ENCODE results near the gene PPP2R2D.

The PPP2R2D gene

DNA sequence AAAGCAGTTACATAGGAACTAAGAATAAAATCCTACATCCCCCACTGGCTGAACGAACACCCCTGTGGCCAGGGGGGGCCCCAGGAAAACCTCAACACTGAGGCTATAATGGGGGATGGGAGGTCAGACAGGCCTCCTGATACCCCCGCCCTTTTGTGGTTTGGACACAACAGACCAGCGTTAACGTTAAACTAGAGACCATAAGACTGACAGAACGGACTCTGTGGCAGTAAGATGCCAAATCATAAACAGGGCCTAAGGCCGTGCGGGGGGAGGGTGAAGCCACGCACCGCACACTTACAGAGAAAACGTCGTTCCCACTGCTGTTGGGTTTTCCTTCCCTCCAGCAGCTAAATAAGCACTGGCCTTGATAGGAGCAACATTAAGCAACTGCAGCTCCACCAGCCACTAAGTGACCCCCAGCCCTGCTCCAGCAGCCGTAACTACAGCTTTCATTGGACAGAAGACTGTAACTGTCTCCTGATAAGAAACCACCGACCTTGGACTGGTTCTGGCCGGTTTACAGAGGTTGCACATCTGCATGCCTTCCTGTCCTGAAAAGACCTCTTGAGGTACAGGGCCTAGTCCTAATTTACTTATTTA, 3.4 kb upstream of the PPP2R2D start:
- no peak overlapping the region for H2BK5ac ChIP-seq (ENCODE audit: low read length)
- no peak overlapping the region for H2BK120ac ChIP-seq (ENCODE audit: low read depth, low read length)
- H3K4ac ChIP-seq (ENCODE audit: low read length) = no peak overlapping the region
- H4K8ac ChIP-seq (ENCODE audit: low read depth, low read length) = no peak overlapping the region
- H3K23ac ChIP-seq (ENCODE audit: low read depth, low read length, poor library complexity) = no peak overlapping the region
- no peaks in the 10 kb centered on the region for H3K9me3 ChIP-seq (replicated peaks in 1 of 2; ENCODE audit: control insufficient read depth in 2 of 2, insufficient read depth in 1 of 2, low read depth in 1 of 2, low read length in 2 of 2)
- no peak overlapping the region for H3K18ac ChIP-seq (ENCODE audit: low read length)
- no CpG with 5 or more reads among the region's 14 CpGs for WGBS, 2 donors (ENCODE audit: extremely low coverage in 2 of 2, insufficient read length in 2 of 2, insufficient replicate concordance in 1 of 2)
- H4K91ac ChIP-seq (ENCODE audit: low read depth, low read length, poor library complexity) = no peak overlapping the region
- DNase-seq (ENCODE audit: low spot score) = no peak
- peaks cover 0 to under 1% of the 10 kb centered on the region in 2 donors for H3K36me3 ChIP-seq (replicated peaks in 1 of 2; ENCODE audit: control insufficient read depth in 2 of 2, insufficient read depth in 2 of 2, low read length in 2 of 2)
- H3K4me1 ChIP-seq (ENCODE audit: control insufficient read depth in 2 of 2, insufficient read depth in 1 of 2, low read depth in 1 of 2, low read length in 2 of 2) = peaks cover 4 to 8% of the 10 kb centered on the region in 2 donors
- H3K9ac ChIP-seq (ENCODE audit: low read depth, low read length, poor library complexity) = no peak overlapping the region
- no peak overlapping the region for H3K4me2 ChIP-seq (ENCODE audit: insufficient read depth, low read length, poor library complexity, severe bottlenecking)
- no peak overlapping the region for H3K27ac ChIP-seq (replicated peaks; ENCODE audit: low read length)
- H2BK15ac ChIP-seq (ENCODE audit: low read length) = no peak overlapping the region
- no peak overlapping the region for H2BK12ac ChIP-seq (ENCODE audit: low read length)
- H3K14ac ChIP-seq (ENCODE audit: low read length) = no peak overlapping the region
- H3K79me1 ChIP-seq (ENCODE audit: low read depth, low read length) = peaks cover 3% of the 10 kb centered on the region
- H2AK5ac ChIP-seq (ENCODE audit: low read depth, low read length) = no peak overlapping the region
- H2AFZ ChIP-seq (ENCODE audit: low read length) = peak overlapping the region; percentile 51
- peaks cover 0 to 46% (median 16%) of the 10 kb centered on the region in 3 experiments for H3K27me3 ChIP-seq (ENCODE audit: control insufficient read depth in 3 of 3, insufficient read depth in 3 of 3, low read depth in 1 of 3, low read length in 3 of 3)
- no peak overlapping the region for H3K4me3 ChIP-seq (ENCODE audit: low read length in 2 of 2)

DNA sequence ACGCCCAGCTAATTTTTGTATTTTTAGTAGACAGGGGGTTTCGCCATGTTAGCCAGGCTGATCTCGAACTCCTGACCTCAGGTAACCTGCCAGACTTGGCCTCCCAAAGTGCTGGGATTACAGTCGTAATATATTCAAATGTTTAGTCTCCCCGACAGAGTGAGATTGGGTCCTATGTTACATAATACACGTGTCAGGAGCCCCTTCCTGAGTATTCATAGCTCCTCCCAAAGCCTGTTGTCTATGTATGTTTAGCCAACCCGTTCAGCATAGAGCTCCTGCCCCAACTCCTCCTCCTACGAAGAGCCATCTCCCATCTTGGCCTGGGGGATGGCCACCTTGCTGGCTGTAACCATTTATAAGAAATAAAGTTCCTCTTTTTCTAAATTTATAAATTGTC, 2.7 kb upstream of the PPP2R2D start:
- Histone ChIP-seq H3K9ac (ENCODE audit: low read depth, low read length, poor library complexity) (no peak overlapping the region), H3K23ac (ENCODE audit: low read depth, low read length, poor library complexity) (no peak overlapping the region), H2BK5ac (ENCODE audit: low read length) (no peak overlapping the region), H3K27ac (replicated peaks; ENCODE audit: low read length) (no peak overlapping the region), H2BK120ac (ENCODE audit: low read depth, low read length) (no peak overlapping the region), H3K4me2 (ENCODE audit: insufficient read depth, low read length, poor library complexity, severe bottlenecking) (no peak overlapping the region), H3K36me3 (replicated peaks in 1 of 2; ENCODE audit: control insufficient read depth in 2 of 2, insufficient read depth in 2 of 2, low read length in 2 of 2) (peaks cover 0 to 6% of the 10 kb centered on the region in 2 donors), H3K79me1 (ENCODE audit: low read depth, low read length) (peaks cover 3% of the 10 kb centered on the region), H4K8ac (ENCODE audit: low read depth, low read length) (no peak overlapping the region), H2AK5ac (ENCODE audit: low read depth, low read length) (no peak overlapping the region), H2BK12ac (ENCODE audit: low read length) (no peak overlapping the region), H2BK15ac (ENCODE audit: low read length) (no peak overlapping the region), H4K91ac (ENCODE audit: low read depth, low read length, poor library complexity) (no peak overlapping the region), H3K14ac (ENCODE audit: low read length) (no peak overlapping the region), H3K27me3 (ENCODE audit: control insufficient read depth in 3 of 3, insufficient read depth in 3 of 3, low read depth in 1 of 3, low read length in 3 of 3) (peaks cover 0 to 39% (median 16%) of the 10 kb centered on the region in 3 experiments), H3K9me3 (replicated peaks in 1 of 2; ENCODE audit: control insufficient read depth in 2 of 2, insufficient read depth in 1 of 2, low read depth in 1 of 2, low read length in 2 of 2) (no peaks in the 10 kb centered on the region), H3K4ac (ENCODE audit: low read length) (no peak overlapping the region), H3K4me1 (ENCODE audit: control insufficient read depth in 2 of 2, insufficient read depth in 1 of 2, low read depth in 1 of 2, low read length in 2 of 2) (peaks cover 4 to 12% of the 10 kb centered on the region in 2 donors), H2AFZ (ENCODE audit: low read length) (no peak overlapping the region), H3K4me3 (ENCODE audit: low read length in 2 of 2) (no peak overlapping the region), H3K18ac (ENCODE audit: low read length) (no peak overlapping the region)
- WGBS, 2 donors (ENCODE audit: extremely low coverage in 2 of 2, insufficient read length in 2 of 2, insufficient replicate concordance in 1 of 2) = no CpG with 5 or more reads among the region's 8 CpGs
- DNase-seq (ENCODE audit: low spot score) = no peak

- Histone ChIP-seq H4K91ac (ENCODE audit: low read depth, low read length, poor library complexity) (no peak overlapping the region), H2BK120ac (ENCODE audit: low read depth, low read length) (no peak overlapping the region), H3K9me3 (replicated peaks in 1 of 2; ENCODE audit: control insufficient read depth in 2 of 2, insufficient read depth in 1 of 2, low read depth in 1 of 2, low read length in 2 of 2) (no peaks in the 10 kb centered on the region), H3K18ac (ENCODE audit: low read length) (no peak overlapping the region), H3K4ac (ENCODE audit: low read length) (no peak overlapping the region), H3K27ac (replicated peaks; ENCODE audit: low read length) (no peak overlapping the region), H2BK5ac (ENCODE audit: low read length) (no peak overlapping the region), H2AK5ac (ENCODE audit: low read depth, low read length) (no peak overlapping the region), H3K9ac (ENCODE audit: low read depth, low read length, poor library complexity) (no peak overlapping the region), H3K23ac (ENCODE audit: low read depth, low read length, poor library complexity) (peak overlapping the region; percentile 27), H4K8ac (ENCODE audit: low read depth, low read length) (no peak overlapping the region), H2AFZ (ENCODE audit: low read length) (no peak overlapping the region), H3K36me3 (replicated peaks in 1 of 2; ENCODE audit: control insufficient read depth in 2 of 2, insufficient read depth in 2 of 2, low read length in 2 of 2) (peaks cover 2 to 10% of the 10 kb centered on the region in 2 donors), H3K4me1 (ENCODE audit: control insufficient read depth in 2 of 2, insufficient read depth in 1 of 2, low read depth in 1 of 2, low read length in 2 of 2) (peaks cover 4 to 12% of the 10 kb centered on the region in 2 donors), H3K4me2 (ENCODE audit: insufficient read depth, low read length, poor library complexity, severe bottlenecking) (no peak overlapping the region), H2BK15ac (ENCODE audit: low read length) (no peak overlapping the region), H3K4me3 (ENCODE audit: low read length in 2 of 2) (peak overlapping the region in 1 of 2 donors; percentile 10), H3K14ac (ENCODE audit: low read length) (no peak overlapping the region), H3K79me1 (ENCODE audit: low read depth, low read length) (peaks cover 5% of the 10 kb centered on the region), H3K27me3 (ENCODE audit: control insufficient read depth in 3 of 3, insufficient read depth in 3 of 3, low read depth in 1 of 3, low read length in 3 of 3) (peaks cover 0 to 33% (median 16%) of the 10 kb centered on the region in 3 experiments), H2BK12ac (ENCODE audit: low read length) (no peak overlapping the region)
- WGBS, 2 donors (ENCODE audit: extremely low coverage in 2 of 2, insufficient read length in 2 of 2, insufficient replicate concordance in 1 of 2) = no CpG with 5 or more reads among the region's 5 CpGs
- DNase-seq (ENCODE audit: low spot score) = no peak
Observed at GRCh38 chr10:131898713-131899112, 2.1 kb upstream of the PPP2R2D start.

- no peak overlapping the region for H3K27ac ChIP-seq (replicated peaks; ENCODE audit: low read length)
- peaks cover 0 to 28% (median 16%) of the 10 kb centered on the region in 3 experiments for H3K27me3 ChIP-seq (ENCODE audit: control insufficient read depth in 3 of 3, insufficient read depth in 3 of 3, low read depth in 1 of 3, low read length in 3 of 3)
Observed at GRCh38 chr10:131899116-131899690, 1.6 kb upstream of the PPP2R2D start.

More at GRCh38 chr10:131899116-131899690, 1.6 kb upstream of the PPP2R2D start:
- peaks cover 5% of the 10 kb centered on the region for H3K79me1 ChIP-seq (ENCODE audit: low read depth, low read length)
- H2BK12ac ChIP-seq (ENCODE audit: low read length) = no peak overlapping the region
- H3K4me2 ChIP-seq (ENCODE audit: insufficient read depth, low read length, poor library complexity, severe bottlenecking) = no peak overlapping the region
- H3K36me3 ChIP-seq (replicated peaks in 1 of 2; ENCODE audit: control insufficient read depth in 2 of 2, insufficient read depth in 2 of 2, low read length in 2 of 2) = peaks cover 2 to 10% of the 10 kb centered on the region in 2 donors
- H2BK5ac ChIP-seq (ENCODE audit: low read length) = no peak overlapping the region
- peaks cover 4 to 12% of the 10 kb centered on the region in 2 donors for H3K4me1 ChIP-seq (ENCODE audit: control insufficient read depth in 2 of 2, insufficient read depth in 1 of 2, low read depth in 1 of 2, low read length in 2 of 2)
- H2AFZ ChIP-seq (ENCODE audit: low read length) = peak overlapping the region; percentile 94
- no peak overlapping the region for H3K18ac ChIP-seq (ENCODE audit: low read length)
- no CpG with 5 or more reads among the region's 8 CpGs for WGBS, 2 donors (ENCODE audit: extremely low coverage in 2 of 2, insufficient read length in 2 of 2, insufficient replicate concordance in 1 of 2)
- H3K23ac ChIP-seq (ENCODE audit: low read depth, low read length, poor library complexity) = no peak overlapping the region
- H3K4ac ChIP-seq (ENCODE audit: low read length) = no peak overlapping the region
- H3K9me3 ChIP-seq (replicated peaks in 1 of 2; ENCODE audit: control insufficient read depth in 2 of 2, insufficient read depth in 1 of 2, low read depth in 1 of 2, low read length in 2 of 2) = no peaks in the 10 kb centered on the region
- H2BK15ac ChIP-seq (ENCODE audit: low read length) = no peak overlapping the region
- H3K9ac ChIP-seq (ENCODE audit: low read depth, low read length, poor library complexity) = no peak overlapping the region
- H3K4me3 ChIP-seq (ENCODE audit: low read length in 2 of 2) = no peak overlapping the region
- H4K91ac ChIP-seq (ENCODE audit: low read depth, low read length, poor library complexity) = no peak overlapping the region
- no peak overlapping the region for H4K8ac ChIP-seq (ENCODE audit: low read depth, low read length)
- H2AK5ac ChIP-seq (ENCODE audit: low read depth, low read length) = no peak overlapping the region
- DNase-seq (ENCODE audit: low spot score) = no peak
- H3K14ac ChIP-seq (ENCODE audit: low read length) = no peak overlapping the region
- no peak overlapping the region for H2BK120ac ChIP-seq (ENCODE audit: low read depth, low read length)

All from neuronal stem cell (in vitro differentiated cells).